ENCODE data around the gene GTF3A.

- no peak for TF ChIP-seq POLR2AphosphoS5 (IDR thresholded peaks at IDR 0.05)
- TF ChIP-seq POLR2A (IDR thresholded peaks at IDR 0.05), result no peak
- TF ChIP-seq, protein P1, sequence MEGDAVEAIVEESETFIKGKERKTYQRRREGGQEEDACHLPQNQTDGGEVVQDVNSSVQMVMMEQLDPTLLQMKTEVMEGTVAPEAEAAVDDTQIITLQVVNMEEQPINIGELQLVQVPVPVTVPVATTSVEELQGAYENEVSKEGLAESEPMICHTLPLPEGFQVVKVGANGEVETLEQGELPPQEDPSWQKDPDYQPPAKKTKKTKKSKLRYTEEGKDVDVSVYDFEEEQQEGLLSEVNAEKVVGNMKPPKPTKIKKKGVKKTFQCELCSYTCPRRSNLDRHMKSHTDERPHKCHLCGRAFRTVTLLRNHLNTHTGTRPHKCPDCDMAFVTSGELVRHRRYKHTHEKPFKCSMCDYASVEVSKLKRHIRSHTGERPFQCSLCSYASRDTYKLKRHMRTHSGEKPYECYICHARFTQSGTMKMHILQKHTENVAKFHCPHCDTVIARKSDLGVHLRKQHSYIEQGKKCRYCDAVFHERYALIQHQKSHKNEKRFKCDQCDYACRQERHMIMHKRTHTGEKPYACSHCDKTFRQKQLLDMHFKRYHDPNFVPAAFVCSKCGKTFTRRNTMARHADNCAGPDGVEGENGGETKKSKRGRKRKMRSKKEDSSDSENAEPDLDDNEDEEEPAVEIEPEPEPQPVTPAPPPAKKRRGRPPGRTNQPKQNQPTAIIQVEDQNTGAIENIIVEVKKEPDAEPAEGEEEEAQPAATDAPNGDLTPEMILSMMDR (IDR thresholded peaks at IDR 0.05 in 8 of 11, conservative IDR thresholded peaks at IDR 0.05 in 3 of 11), result no peak
Measured at GRCh38 chr13:27442071-27442647, 17.7 kb downstream of the GTF3A start.
